HEK293 (cell line): ENCODE results near the gene FSD2.
"Not testable (repeated sequence)": the region's sequence is repeated elsewhere in the genome, so short reads cannot be mapped to it uniquely, and the experiment has no call there.

Source experiments
- CTCF ChIA-PET: fragments of 350-600 bp; formaldehyde crosslinking; extraction: SDS; loops from one replicate; lab custom pipeline; 2021; ENCODE audit warnings: antibody characterized with exemption; lab: Yijun Ruan, JAX
- POLR2A ChIA-PET: fragments of 300-600 bp; formaldehyde crosslinking; extraction: SDS; loops from one replicate; lab custom pipeline; 2020; ENCODE audit warnings: antibody characterized with exemption, inconsistent platforms; lab: Yijun Ruan, JAX
- H3K27ac ChIP-seq: fragments of 200-500 bp; sonication (Bioruptor generic); 2 replicates; pipeline ENCODE4 v1.5.1; 2014; ENCODE audit warnings: low read depth, low read length, control low read depth, inconsistent platforms; ENCODE audit errors: extremely low read depth
- H3K36me3 ChIP-seq, 2 experiments: fragments of 200-500 bp in 1 of 2; sonication (Bioruptor generic) in 1 of 2; 1 replicate in 1 of 2; 2 replicates in 1 of 2; pipeline ENCODE4 v1.5.1; 2014 to 2017; ENCODE audit warnings: inconsistent platforms in 2 of 2, low read length in 2 of 2; ENCODE audit not compliant: control insufficient read depth in 2 of 2, insufficient read depth in 1 of 2
- H3K4me1 ChIP-seq: fragments of 200-500 bp; sonication (Bioruptor generic); 2 replicates; pipeline ENCODE4 v1.5.1; 2014; ENCODE audit warnings: mild to moderate bottlenecking, low read length, inconsistent platforms; ENCODE audit not compliant: control insufficient read depth, insufficient read depth
- H3K4me3 ChIP-seq: 2 replicates; pipeline ENCODE4 v1.5.1; 2011; ENCODE audit warnings: low read depth, mild to moderate bottlenecking, control low read depth, low read length, moderate library complexity
- H3K9me3 ChIP-seq: fragments of 200-500 bp; sonication (Bioruptor generic); 2 replicates; pipeline ENCODE4 v1.5.1; 2014; ENCODE audit warnings: low read depth, low read length, inconsistent platforms; ENCODE audit not compliant: control insufficient read depth, insufficient read depth
- KLF10 ChIP-seq: fragments of 450-650 bp; IDR thresholded peaks from 2 replicates; pipeline ENCODE4 v1.5.1; 2018; ENCODE audit warnings: missing biosample characterization, mild to moderate bottlenecking, missing genetic modification characterization
- OSR2 ChIP-seq: fragments of 450-650 bp; formaldehyde crosslinking; IDR thresholded peaks from 2 replicates; pipeline ENCODE4 v1.5.1; 2016; ENCODE audit warnings: missing biosample characterization, missing genetic modification characterization
- TCF7L2 ChIP-seq: IDR thresholded peaks from 2 replicates; pipeline ENCODE4 v1.6.1; 2011; ENCODE audit warnings: low read depth, mild to moderate bottlenecking, inconsistent platforms, low read length, moderate library complexity, borderline replicate concordance
- ZBTB11 ChIP-seq: fragments of 450-650 bp; formaldehyde crosslinking; conservative IDR thresholded peaks from 2 replicates; pipeline ENCODE4 v1.5.1; 2016; ENCODE audit warnings: low read depth, missing biosample characterization, missing genetic modification characterization
- ZBTB48 ChIP-seq: fragments of 450-650 bp; formaldehyde crosslinking; IDR thresholded peaks from 2 replicates; pipeline ENCODE4 v1.5.1; 2016; ENCODE audit warnings: missing biosample characterization, missing genetic modification characterization
- ZFP37 ChIP-seq: fragments of 450-650 bp; formaldehyde crosslinking; IDR thresholded peaks from 2 replicates; pipeline ENCODE4 v1.5.1; 2016; ENCODE audit warnings: missing biosample characterization, missing genetic modification characterization
- ZFP41 ChIP-seq: fragments of 450-650 bp; formaldehyde crosslinking; IDR thresholded peaks from 2 replicates; pipeline ENCODE4 v1.5.1; 2016; ENCODE audit warnings: missing biosample characterization, missing genetic modification characterization, borderline replicate concordance
- ZNF449 ChIP-seq: fragments of 450-650 bp; formaldehyde crosslinking; IDR thresholded peaks from 2 replicates; pipeline ENCODE4 v1.5.1; 2017; ENCODE audit warnings: missing biosample characterization, mild to moderate bottlenecking, missing genetic modification characterization, moderate library complexity
- ZNF561 ChIP-seq: fragments of 450-650 bp; IDR thresholded peaks from 2 replicates; pipeline ENCODE4 v1.5.1; 2018; ENCODE audit warnings: missing biosample characterization, missing genetic modification characterization, borderline replicate concordance
- ZNF623 ChIP-seq: fragments of 450-650 bp; formaldehyde crosslinking; IDR thresholded peaks from 2 replicates; pipeline ENCODE4 v1.5.1; 2016; ENCODE audit warnings: missing biosample characterization, missing genetic modification characterization
- ZNF707 ChIP-seq: fragments of 450-650 bp; formaldehyde crosslinking; IDR thresholded peaks from 2 replicates; pipeline ENCODE4 v1.5.1; 2016; ENCODE audit warnings: missing biosample characterization, missing genetic modification characterization
- TF ChIP-seq, protein P1 (sequence below): fragments of 450-650 bp; formaldehyde crosslinking; IDR thresholded peaks from 2 replicates; pipeline ENCODE4 v1.5.1; 2017; ENCODE audit warnings: missing biosample characterization, missing genetic modification characterization

Gene FSD2

DNA sequence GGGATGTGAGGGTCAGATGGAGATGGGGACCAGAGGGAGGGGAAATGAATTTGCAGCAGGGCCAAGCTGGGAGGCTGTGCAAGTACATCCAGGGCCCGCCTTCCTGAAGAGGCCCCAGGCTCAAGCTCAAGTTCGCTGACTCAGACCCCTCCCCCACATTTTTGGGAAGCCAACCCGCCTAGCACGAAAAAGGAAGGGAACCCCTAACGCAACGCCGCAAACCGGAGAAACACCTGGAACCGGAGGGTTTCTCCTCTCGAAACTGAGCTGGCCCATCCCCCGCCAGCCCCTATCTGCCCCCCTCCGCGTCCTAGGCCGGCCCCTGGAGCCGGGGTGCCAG lies 96.8 kb downstream of the FSD2 start (continued):
- TF ChIP-seq, protein P1, sequence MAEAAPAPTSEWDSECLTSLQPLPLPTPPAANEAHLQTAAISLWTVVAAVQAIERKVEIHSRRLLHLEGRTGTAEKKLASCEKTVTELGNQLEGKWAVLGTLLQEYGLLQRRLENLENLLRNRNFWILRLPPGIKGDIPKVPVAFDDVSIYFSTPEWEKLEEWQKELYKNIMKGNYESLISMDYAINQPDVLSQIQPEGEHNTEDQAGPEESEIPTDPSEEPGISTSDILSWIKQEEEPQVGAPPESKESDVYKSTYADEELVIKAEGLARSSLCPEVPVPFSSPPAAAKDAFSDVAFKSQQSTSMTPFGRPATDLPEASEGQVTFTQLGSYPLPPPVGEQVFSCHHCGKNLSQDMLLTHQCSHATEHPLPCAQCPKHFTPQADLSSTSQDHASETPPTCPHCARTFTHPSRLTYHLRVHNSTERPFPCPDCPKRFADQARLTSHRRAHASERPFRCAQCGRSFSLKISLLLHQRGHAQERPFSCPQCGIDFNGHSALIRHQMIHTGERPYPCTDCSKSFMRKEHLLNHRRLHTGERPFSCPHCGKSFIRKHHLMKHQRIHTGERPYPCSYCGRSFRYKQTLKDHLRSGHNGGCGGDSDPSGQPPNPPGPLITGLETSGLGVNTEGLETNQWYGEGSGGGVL (tag by site-specific recombination) = peak; percentile 84
- TF ChIP-seq ZNF561 (peak; percentile 53; the same call in 1 of the 2 replicates), ZBTB11 (tag by site-specific recombination) (peak; percentile 30; the same call in 1 of the 2 replicates), ZBTB48 (peak; percentile 40; the same call in 1 of the 2 replicates), ZNF623 (tag by site-specific recombination) (no peak), ZFP41 (tag by site-specific recombination) (no peak), ZNF449 (tag by site-specific recombination) (no peak), ZFP37 (tag by site-specific recombination) (no peak), KLF10 (tag by site-specific recombination) (no peak), ZNF707 (0 out of 2 replicates have a peak, but pooled peaks have one; percentile 11), TCF7L2 (no peak), OSR2 (no peak)

GRCh38 chr15:82705856-82706255 lies 100.0 kb downstream of the FSD2 start:
- H3K36me3 ChIP-seq, H3K4me3 ChIP-seq, H3K9me3 ChIP-seq, H3K4me1 ChIP-seq, POLR2A ChIA-PET, H3K27ac ChIP-seq, CTCF ChIA-PET: not testable (repeated sequence)
